HG03378 (cell line): Measurements from ENCODE around the gene PRR30.
"Not testable (repeated sequence)": the region's sequence is repeated elsewhere in the genome, so short reads cannot be mapped to it uniquely, and the experiment has no call there.

Experiments
- ATAC-seq: cut with Tn5 transposase; IDR thresholded peaks from one replicate; pipeline ENCODE4 v1.9.1; 2021; ENCODE audit warnings: mild to moderate bottlenecking, moderate library complexity; ENCODE audit not compliant: unreplicated experiment

Gene PRR30

GRCh38 chr2:27139310-27139709 is at the start of gene PRR30:
Gene PRR30, minus strand, starts transcription at chr2:27139410. Its CDS starts 1,081 bp downstream, at chr2:27138329.
- no peak for ATAC-seq

GRCh38 chr2:27186613-27187345 is 47.6 kb upstream of the PRR30 start:
- no peak for ATAC-seq

- no peak for ATAC-seq
These were observed 46.3 kb upstream of the PRR30 start for GRCh38 chr2:27185331-27186026.

GRCh38 chr2:27184115-27184514 is 44.9 kb upstream of the PRR30 start:
- no peak for ATAC-seq

- no peak for ATAC-seq
These were observed 43.1 kb upstream of the PRR30 start for GRCh38 chr2:27182346-27182745.

GRCh38 chr2:27179344-27180000 is 40.3 kb upstream of the PRR30 start:
- no peak for ATAC-seq

- no peak for ATAC-seq
These were observed 39.3 kb upstream of the PRR30 start for GRCh38 chr2:27178469-27178868.

- no peak for ATAC-seq
These were observed 38.5 kb upstream of the PRR30 start for GRCh38 chr2:27177441-27178351.

- ATAC-seq = not testable (repeated sequence)
These were observed 36.6 kb upstream of the PRR30 start for GRCh38 chr2:27175781-27176180.

GRCh38 chr2:27175330-27175729 is 36.1 kb upstream of the PRR30 start:
- ATAC-seq = no peak

GRCh38 chr2:27174638-27175037 is 35.4 kb upstream of the PRR30 start:
- ATAC-seq = no peak

GRCh38 chr2:27171351-27171848 is 32.2 kb upstream of the PRR30 start:
- ATAC-seq = no peak

GRCh38 chr2:27170581-27171337 is 31.5 kb upstream of the PRR30 start:
- no peak for ATAC-seq

- peak; percentile 53 for ATAC-seq
These were observed 26.0 kb upstream of the PRR30 start for GRCh38 chr2:27164960-27165763.

GRCh38 chr2:27162151-27163121 is 23.2 kb upstream of the PRR30 start:
- ATAC-seq = no peak

- no peak for ATAC-seq
These were observed 21.0 kb upstream of the PRR30 start for GRCh38 chr2:27160191-27160590.

GRCh38 chr2:27159271-27159670 is 20.1 kb upstream of the PRR30 start:
- no peak for ATAC-seq

GRCh38 chr2:27158468-27158867 is 19.3 kb upstream of the PRR30 start:
- no peak for ATAC-seq
